Neural progenitor cell (in vitro differentiated cells): ENCODE measurements around the gene ANHX.

Experiments
- EZH2 ChIP-seq: fragments of 200-600 bp; sonication (generic); IDR thresholded peaks from 2 replicates; pipeline ENCODE4 v1.6.1; 2017; ENCODE audit warnings: antibody characterized with exemption, mild to moderate bottlenecking, moderate library complexity
- TF ChIP-seq, protein P1 (sequence below): fragments of 200-600 bp; sonication (generic); IDR thresholded peaks from 2 replicates; pipeline ENCODE4 v1.5.1; 2017; ENCODE audit warnings: antibody characterized with exemption, mild to moderate bottlenecking

DNA sequence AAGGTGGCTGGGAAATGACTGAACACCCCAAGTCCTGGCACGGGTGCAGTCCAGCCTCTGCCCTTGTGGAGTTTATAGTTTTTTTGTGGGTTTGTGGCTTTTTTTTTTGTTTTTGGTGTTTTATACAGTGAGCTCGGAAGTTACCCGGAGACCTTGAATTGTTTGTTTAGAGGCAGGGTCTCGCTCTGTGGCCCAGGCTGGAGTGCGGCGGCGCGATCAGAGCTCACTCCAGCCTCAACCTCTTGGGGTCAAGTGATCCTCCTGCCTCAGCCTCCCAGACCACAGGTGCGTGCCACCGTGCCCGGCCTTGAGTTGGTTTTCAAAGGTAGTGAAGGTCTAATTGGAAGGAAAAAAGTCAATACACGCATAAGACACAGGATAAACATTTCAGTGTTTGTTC, 879 bp upstream of the ANHX start:
- TF ChIP-seq, protein P1, sequence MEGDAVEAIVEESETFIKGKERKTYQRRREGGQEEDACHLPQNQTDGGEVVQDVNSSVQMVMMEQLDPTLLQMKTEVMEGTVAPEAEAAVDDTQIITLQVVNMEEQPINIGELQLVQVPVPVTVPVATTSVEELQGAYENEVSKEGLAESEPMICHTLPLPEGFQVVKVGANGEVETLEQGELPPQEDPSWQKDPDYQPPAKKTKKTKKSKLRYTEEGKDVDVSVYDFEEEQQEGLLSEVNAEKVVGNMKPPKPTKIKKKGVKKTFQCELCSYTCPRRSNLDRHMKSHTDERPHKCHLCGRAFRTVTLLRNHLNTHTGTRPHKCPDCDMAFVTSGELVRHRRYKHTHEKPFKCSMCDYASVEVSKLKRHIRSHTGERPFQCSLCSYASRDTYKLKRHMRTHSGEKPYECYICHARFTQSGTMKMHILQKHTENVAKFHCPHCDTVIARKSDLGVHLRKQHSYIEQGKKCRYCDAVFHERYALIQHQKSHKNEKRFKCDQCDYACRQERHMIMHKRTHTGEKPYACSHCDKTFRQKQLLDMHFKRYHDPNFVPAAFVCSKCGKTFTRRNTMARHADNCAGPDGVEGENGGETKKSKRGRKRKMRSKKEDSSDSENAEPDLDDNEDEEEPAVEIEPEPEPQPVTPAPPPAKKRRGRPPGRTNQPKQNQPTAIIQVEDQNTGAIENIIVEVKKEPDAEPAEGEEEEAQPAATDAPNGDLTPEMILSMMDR, result no peak
- no peak for TF ChIP-seq EZH2
